ENCODE results near the gene ARL4D. TPM values are rescaled to one million over a fixed set of nuclear protein-coding genes. Genes with fewer than 3 reads are reported as not detected.

ARL4D gene
- total and polyA plus RNA-seq, 2 donors (not counting 1 experiment from before 2014, with no cell fraction given) = 11.3 to 14.5 TPM

GRCh38 chr17:43382776-43383175 is 16.0 kb upstream of the ARL4D start:
- H3K79me2 ChIP-seq (ENCODE audit: control insufficient read depth, insufficient read depth, low read length) = peaks cover 5% of the 10 kb centered on the region
- no peaks in the 10 kb centered on the region for H3K27me3 ChIP-seq (replicated peaks in 1 of 4; ENCODE audit: control extremely low read depth in 1 of 4, control insufficient read depth in 3 of 4, insufficient read depth in 4 of 4, low read length in 3 of 4)
- no peak overlapping the region for H3K4me3 Mint-ChIP-seq
- H3K4me3 ChIP-seq (ENCODE audit: control extremely low read depth in 1 of 5, extremely low read depth in 1 of 5, insufficient read depth in 1 of 5, low read depth in 2 of 5, low read length in 4 of 5) = no peak overlapping the region
- WGBS (ENCODE audit: insufficient coverage) = no CpG with 5 or more reads among the region's 2 CpGs
- H3K4me2 ChIP-seq (replicated peaks; ENCODE audit: low read depth, low read length, poor library complexity, severe bottlenecking) = no peak overlapping the region
- no peak overlapping the region for H2AFZ ChIP-seq (ENCODE audit: insufficient read depth, low read depth, low read length, poor library complexity, severe bottlenecking)
- no peak for DNase-seq
- H3K27ac Mint-ChIP-seq = no peak overlapping the region
- peaks cover 4 to 35% (median 18%) of the 10 kb centered on the region in 3 donors for H3K9me3 ChIP-seq (ENCODE audit: control extremely low read depth in 1 of 3, control insufficient read depth in 2 of 3, insufficient read depth in 1 of 3, low read length in 2 of 3)
- POLR2A ChIA-PET = no interaction called here
- no peaks in the 10 kb centered on the region for H4K20me1 ChIP-seq (ENCODE audit: control insufficient read depth, insufficient read depth, low read length, poor library complexity, severe bottlenecking)
- intact Hi-C loops (cut with micrococcal nuclease) = no loop called here
- H3K4me1 ChIP-seq (ENCODE audit: control insufficient read depth in 2 of 2, insufficient read depth in 2 of 2, low read length in 2 of 2) = peaks cover 10 to 12% of the 10 kb centered on the region in 2 donors
- H3K36me3 ChIP-seq (replicated peaks in 1 of 2; ENCODE audit: control extremely low read depth in 1 of 2, control insufficient read depth in 1 of 2, extremely low read depth in 1 of 2, insufficient read depth in 2 of 2, low read length in 1 of 2) = peaks cover 0 to 3% of the 10 kb centered on the region in 2 experiments
- H3K4me1 Mint-ChIP-seq = peaks cover 25% of the 10 kb centered on the region
- ATAC-seq (ENCODE audit: low read depth) = no peak
- H3K9me3 Mint-ChIP-seq (ENCODE audit: insufficient read depth) = peaks cover 2% of the 10 kb centered on the region
- CTCF ChIA-PET = no interaction called here
- no peak overlapping the region for H3K9ac ChIP-seq (ENCODE audit: low read length)
- no peak overlapping the region for H3K27ac ChIP-seq (ENCODE audit: low read length in 2 of 2)
- no peak for TF ChIP-seq CTCF (IDR thresholded peaks at IDR 0.05)
- no peak for TF ChIP-seq EZH2 (IDR thresholded peaks at IDR 0.05; ENCODE audit: borderline replicate concordance, insufficient read depth, low read depth, low read length, poor library complexity, severe bottlenecking)
- H3K27me3 Mint-ChIP-seq = no peaks in the 10 kb centered on the region

GRCh38 chr17:43383372-43383771 is 15.4 kb upstream of the ARL4D start:
- H3K9me3 ChIP-seq (ENCODE audit: control extremely low read depth in 1 of 3, control insufficient read depth in 2 of 3, insufficient read depth in 1 of 3, low read length in 2 of 3) = peaks cover 4 to 35% (median 18%) of the 10 kb centered on the region in 3 donors
- POLR2A ChIA-PET = no interaction called here
- peaks cover 2% of the 10 kb centered on the region for H3K9me3 Mint-ChIP-seq (ENCODE audit: insufficient read depth)
- no peak overlapping the region for H3K4me2 ChIP-seq (replicated peaks; ENCODE audit: low read depth, low read length, poor library complexity, severe bottlenecking)
- H3K27ac Mint-ChIP-seq = no peak overlapping the region
- H3K27ac ChIP-seq (ENCODE audit: low read length in 2 of 2) = no peak overlapping the region
- H4K20me1 ChIP-seq (ENCODE audit: control insufficient read depth, insufficient read depth, low read length, poor library complexity, severe bottlenecking) = no peaks in the 10 kb centered on the region
- H3K4me1 Mint-ChIP-seq = peaks cover 27% of the 10 kb centered on the region
- CTCF ChIA-PET = no interaction called here
- peaks cover 0 to 3% of the 10 kb centered on the region in 2 experiments for H3K36me3 ChIP-seq (replicated peaks in 1 of 2; ENCODE audit: control extremely low read depth in 1 of 2, control insufficient read depth in 1 of 2, extremely low read depth in 1 of 2, insufficient read depth in 2 of 2, low read length in 1 of 2)
- 100% methylated on average over 2 of the region's 3 CpGs for WGBS (ENCODE audit: insufficient coverage)
- H3K79me2 ChIP-seq (ENCODE audit: control insufficient read depth, insufficient read depth, low read length) = peaks cover 8% of the 10 kb centered on the region
- ATAC-seq (ENCODE audit: low read depth) (no peak), DNase-seq (no peak)
- no peak overlapping the region for H2AFZ ChIP-seq (ENCODE audit: insufficient read depth, low read depth, low read length, poor library complexity, severe bottlenecking)
- intact Hi-C loops (cut with micrococcal nuclease) = no loop called here
- H3K27me3 Mint-ChIP-seq = no peaks in the 10 kb centered on the region
- H3K4me3 ChIP-seq (ENCODE audit: control extremely low read depth in 1 of 5, extremely low read depth in 1 of 5, insufficient read depth in 1 of 5, low read depth in 2 of 5, low read length in 4 of 5) = no peak overlapping the region
- H3K9ac ChIP-seq (ENCODE audit: low read length) = no peak overlapping the region
- H3K4me1 ChIP-seq (ENCODE audit: control insufficient read depth in 2 of 2, insufficient read depth in 2 of 2, low read length in 2 of 2) = peaks cover 12% of the 10 kb centered on the region in 2 donors
- TF ChIP-seq EZH2 (IDR thresholded peaks at IDR 0.05; ENCODE audit: borderline replicate concordance, insufficient read depth, low read depth, low read length, poor library complexity, severe bottlenecking) (no peak), CTCF (IDR thresholded peaks at IDR 0.05) (no peak)
- no peaks in the 10 kb centered on the region for H3K27me3 ChIP-seq (replicated peaks in 1 of 4; ENCODE audit: control extremely low read depth in 1 of 4, control insufficient read depth in 3 of 4, insufficient read depth in 4 of 4, low read length in 3 of 4)
- H3K4me3 Mint-ChIP-seq = no peak overlapping the region
